H9 (cell line): Measurements from ENCODE around the gene GNPAT. TPM values are rescaled to one million over a fixed set of nuclear protein-coding genes. Genes with fewer than 3 reads are reported as not detected.

Experiments used
- DNase-seq: peaks from one replicate; pipeline ENCODE4 v3.0.0-alpha.2; 2017
- H2AFZ ChIP-seq: one replicate; pipeline ENCODE4 v1.6.1; 2013; ENCODE audit warnings: mild to moderate bottlenecking, low read length, control low read depth, moderate library complexity
- H2AK5ac ChIP-seq: 2 replicates; pipeline ENCODE4 v1.6.1; 2013; ENCODE audit warnings: low read length, control low read depth, mixed read lengths; ENCODE audit not compliant: insufficient read length
- H2BK120ac ChIP-seq: one replicate; pipeline ENCODE4 v1.6.1; 2013; ENCODE audit warnings: low read depth, mild to moderate bottlenecking, low read length, control low read depth, inconsistent platforms; ENCODE audit not compliant: poor library complexity, severe bottlenecking
- H2BK12ac ChIP-seq: 2 replicates; pipeline ENCODE4 v1.6.1; 2013; ENCODE audit warnings: low read length, control low read depth, mixed read lengths, low read depth; ENCODE audit not compliant: insufficient read length
- H2BK15ac ChIP-seq: 2 replicates; pipeline ENCODE4 v1.6.1; 2013; ENCODE audit warnings: low read depth, low read length, control low read depth
- H2BK20ac ChIP-seq: one replicate; pipeline ENCODE4 v1.6.1; 2013; ENCODE audit warnings: low read depth, mild to moderate bottlenecking, low read length, control low read depth, inconsistent platforms; ENCODE audit not compliant: poor library complexity, severe bottlenecking
- H2BK5ac ChIP-seq: 2 replicates; pipeline ENCODE4 v1.6.1; 2013; ENCODE audit warnings: low read length, control low read depth, mixed read lengths; ENCODE audit not compliant: insufficient read length
- H3K14ac ChIP-seq: 2 replicates; pipeline ENCODE4 v1.6.1; 2013; ENCODE audit warnings: low read length, control low read depth; ENCODE audit not compliant: insufficient read depth
- H3K18ac ChIP-seq: 2 replicates; pipeline ENCODE4 v1.6.1; 2013; ENCODE audit warnings: low read depth, mild to moderate bottlenecking, mixed read lengths, low read length, control low read depth; ENCODE audit not compliant: insufficient read length
- H3K23ac ChIP-seq: 2 replicates; pipeline ENCODE4 v1.6.1; 2013; ENCODE audit warnings: low read length, control low read depth, mixed read lengths, low read depth; ENCODE audit not compliant: insufficient read length
- H3K23me2 ChIP-seq: 2 replicates; pipeline ENCODE4 v1.6.1; 2013; ENCODE audit warnings: low read depth, mild to moderate bottlenecking, mixed read lengths, low read length, control low read depth; ENCODE audit not compliant: insufficient read length, poor library complexity, severe bottlenecking
- H3K27ac ChIP-seq: 2 replicates; pipeline ENCODE4 v1.5.1; 2013; ENCODE audit warnings: low read length, control low read depth, mixed read lengths, low read depth; ENCODE audit not compliant: insufficient read length
- H3K27me3 ChIP-seq: 2 replicates; pipeline ENCODE4 v1.6.1; 2013; ENCODE audit warnings: low read length, control low read depth, inconsistent platforms; ENCODE audit not compliant: insufficient read depth
- H3K4ac ChIP-seq: 2 replicates; pipeline ENCODE4 v1.6.1; 2013; ENCODE audit warnings: low read depth, mild to moderate bottlenecking, control low read depth, inconsistent platforms, low read length, moderate library complexity
- H3K4me1 ChIP-seq: 2 replicates; pipeline ENCODE4 v1.6.1; 2013; ENCODE audit warnings: low read length, control low read depth, inconsistent platforms; ENCODE audit not compliant: insufficient read depth
- H3K4me2 ChIP-seq: 2 replicates; pipeline ENCODE4 v1.6.1; 2013; ENCODE audit warnings: low read length, control low read depth, mixed read lengths; ENCODE audit not compliant: insufficient read length, insufficient read depth
- H3K56ac ChIP-seq: 2 replicates; pipeline ENCODE4 v1.6.1; 2013; ENCODE audit warnings: low read depth, mild to moderate bottlenecking, mixed read lengths, low read length, control low read depth; ENCODE audit not compliant: insufficient read length
- H3K79me1 ChIP-seq: 2 replicates; pipeline ENCODE4 v1.6.1; 2013; ENCODE audit warnings: low read depth, mild to moderate bottlenecking, moderate library complexity, low read length, control low read depth, inconsistent platforms; ENCODE audit not compliant: insufficient read depth, poor library complexity, severe bottlenecking
- H3K79me2 ChIP-seq: 2 replicates; pipeline ENCODE4 v1.6.1; 2013; ENCODE audit warnings: low read length, control low read depth, inconsistent platforms; ENCODE audit not compliant: insufficient read depth
- H3K9ac ChIP-seq: 2 replicates; pipeline ENCODE4 v1.6.1; 2013; ENCODE audit warnings: low read length, control low read depth, mixed read lengths; ENCODE audit not compliant: insufficient read length; ENCODE audit errors: extremely low read depth
- H3K9me3 ChIP-seq: one replicate; pipeline ENCODE4 v1.6.1; 2013; ENCODE audit warnings: low read depth, low read length, inconsistent platforms; ENCODE audit not compliant: control insufficient read depth
- H3T11ph ChIP-seq: one replicate; pipeline ENCODE4 v1.6.1; 2013; ENCODE audit warnings: mild to moderate bottlenecking, low read length, control low read depth, inconsistent platforms
- H4K20me1 ChIP-seq: one replicate; pipeline ENCODE4 v1.6.1; 2013; ENCODE audit not compliant: control insufficient read depth, insufficient read length, insufficient read depth
- H4K5ac ChIP-seq: 2 replicates; pipeline ENCODE4 v1.6.1; 2013; ENCODE audit warnings: low read depth, mild to moderate bottlenecking, mixed read lengths, low read length, control low read depth; ENCODE audit not compliant: insufficient read length
- H4K8ac ChIP-seq: replicated peaks from 2 replicates; pipeline ENCODE4 v1.6.1; 2013; ENCODE audit warnings: low read length, control low read depth, mixed read lengths, low read depth; ENCODE audit not compliant: insufficient read length
- H4K91ac ChIP-seq: 2 replicates; pipeline ENCODE4 v1.6.1; 2013; ENCODE audit warnings: low read depth, mild to moderate bottlenecking, moderate library complexity, mixed read lengths, low read length, control low read depth; ENCODE audit not compliant: insufficient read length
- H3K27ac Mint-ChIP-seq, 3 experiments: 2 replicates in 2 of 3; 3 replicates in 1 of 3; pipeline ENCODE4 v1.8.0; 2020 to 2021; ENCODE audit warnings: mixed read lengths in 3 of 3, mild to moderate bottlenecking in 1 of 3, moderate library complexity in 1 of 3
- H3K27me3 Mint-ChIP-seq: 2 replicates; pipeline ENCODE4 v1.8.0; 2021; ENCODE audit warnings: low read depth, mild to moderate bottlenecking, moderate library complexity, mixed read lengths
- H3K36me3 Mint-ChIP-seq, 3 experiments: 2 replicates in 2 of 3; 3 replicates in 1 of 3; pipeline ENCODE4 v1.8.0; 2020 to 2021; ENCODE audit warnings: low read depth in 3 of 3, mixed read lengths in 3 of 3; ENCODE audit not compliant: insufficient read depth in 1 of 3
- H3K4me1 Mint-ChIP-seq, 2 experiments: 2 replicates each; pipeline ENCODE4 v1.8.0; 2020; ENCODE audit warnings: mixed read lengths in 2 of 2
- H3K4me3 Mint-ChIP-seq, 2 experiments: 2 replicates in 1 of 2; 3 replicates in 1 of 2; pipeline ENCODE4 v1.8.0; 2020 to 2021; ENCODE audit warnings: mild to moderate bottlenecking in 2 of 2, mixed read lengths in 2 of 2, moderate library complexity in 1 of 2
- H3K9me3 Mint-ChIP-seq, 2 experiments: 2 replicates in 1 of 2; 3 replicates in 1 of 2; pipeline ENCODE4 v1.8.0; 2020; ENCODE audit warnings: mild to moderate bottlenecking in 2 of 2, mixed read lengths in 2 of 2, moderate library complexity in 1 of 2
- CTCF ChIP-seq: fragments of 200-600 bp; sonication (generic); conservative IDR thresholded peaks from 3 replicates; pipeline ENCODE4 v1.8.0; 2021; ENCODE audit warnings: antibody characterized with exemption, mild to moderate bottlenecking
- WGBS: extraction: QIAGEN DNeasy Blood & Tissue Kit; methylation state at CpG from one replicate; pipeline ENCODE4 v1.1.7; 2013; ENCODE audit warnings: missing lambda C conversion rate, low lambda C conversion rate, mixed read lengths; ENCODE audit not compliant: insufficient read length; ENCODE audit errors: extremely low coverage; 5-methylcytosine and 5-hydroxymethylcytosine counted together
- total RNA-seq: library from RNA; stranded (reverse); gene quantifications from 2 replicates; pipeline ENCODE4 v1.2.1, GENCODE V29; 2021

Gene GNPAT
- total RNA-seq, 1 experiment from 2014 or later: 38.1 TPM

GRCh38 chr1:231284441-231284840 lies 43.4 kb downstream of the GNPAT start:
- no peak overlapping the region for H2BK5ac ChIP-seq
- no peak overlapping the region for H3K4me2 ChIP-seq
- H4K20me1 ChIP-seq: no peaks in the 10 kb centered on the region
- H2AK5ac ChIP-seq: no peak overlapping the region
- H3K4me1 ChIP-seq: no peaks in the 10 kb centered on the region
- H3K79me2 ChIP-seq: no peaks in the 10 kb centered on the region
- Mint-ChIP-seq H3K9me3 (peaks cover 0 to 9% of the 10 kb centered on the region in 2 experiments; a peak in 2 of 5 replicates), H3K36me3 (peaks cover 0 to 8% (median 2%) of the 10 kb centered on the region in 3 experiments; a peak in 5 of 7 replicates), H3K4me3 (no peak overlapping the region), H3K4me1 (peaks cover 2 to 10% of the 10 kb centered on the region in 2 experiments; a peak in 2 of 4 replicates), H3K27me3 (peaks cover 6% of the 10 kb centered on the region), H3K27ac (no peak overlapping the region)
- H2BK12ac ChIP-seq: no peak overlapping the region
- H3K14ac ChIP-seq: no peak overlapping the region
- no peak for TF ChIP-seq CTCF
- no peak overlapping the region for H3K23ac ChIP-seq
- no peak overlapping the region for H4K91ac ChIP-seq
- no peak overlapping the region for H4K8ac ChIP-seq
- DNase-seq: no peak
- no peak overlapping the region for H2BK15ac ChIP-seq
- H3K27ac ChIP-seq: no peak overlapping the region
- no peak overlapping the region for H4K5ac ChIP-seq
- H3K27me3 ChIP-seq: no peaks in the 10 kb centered on the region
- H3K18ac ChIP-seq: no peak overlapping the region
- H2AFZ ChIP-seq: no peak overlapping the region
- H3K56ac ChIP-seq: no peak overlapping the region
- no peak overlapping the region for H3K9ac ChIP-seq
- H2BK20ac ChIP-seq: no peak overlapping the region
- no peaks in the 10 kb centered on the region for H3K79me1 ChIP-seq
- no CpG with 5 or more reads among the region's 6 CpGs for WGBS
- H3K4ac ChIP-seq: no peak overlapping the region
- H3T11ph ChIP-seq: no peak overlapping the region
- no peaks in the 10 kb centered on the region for H3K9me3 ChIP-seq
- no peaks in the 10 kb centered on the region for H3K23me2 ChIP-seq
- no peak overlapping the region for H2BK120ac ChIP-seq
